ENCODE results near the gene POLR1H.

POLR1H gene

DNA sequence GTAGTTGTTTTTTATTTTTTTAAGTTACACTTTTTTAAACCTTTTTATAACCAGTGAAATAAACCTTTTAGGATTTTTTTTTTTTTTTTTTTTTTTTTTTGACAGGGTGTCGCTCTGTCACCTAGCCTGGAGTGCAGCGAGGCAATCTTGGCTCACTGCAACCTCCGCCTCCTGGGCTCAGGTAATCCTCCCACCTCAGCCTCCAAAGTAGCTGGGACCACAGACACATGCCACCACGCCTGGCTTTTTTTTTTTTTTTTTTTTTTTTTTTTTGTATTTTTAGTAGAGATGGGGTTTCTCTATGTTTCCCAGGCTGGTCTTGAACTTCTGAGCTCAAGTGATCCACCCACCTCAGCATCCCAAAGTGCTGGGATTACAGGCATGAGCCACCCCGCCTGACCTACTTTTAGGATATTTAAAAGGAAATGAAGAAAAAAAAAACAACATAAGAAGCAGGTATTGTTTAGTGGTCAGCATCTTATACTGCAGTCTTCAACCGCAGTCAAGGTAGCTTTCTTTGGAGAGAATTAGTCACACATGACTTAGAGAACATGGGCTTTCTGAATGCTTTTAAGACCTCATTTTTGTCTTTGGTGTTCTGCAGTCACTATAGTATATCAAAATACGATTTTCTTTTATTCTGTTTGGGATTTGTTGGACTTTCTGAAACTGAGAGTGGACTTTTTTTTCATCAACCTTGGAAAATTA lies 1.6 kb downstream of the POLR1H start:
- DNase-seq (ENCODE audit: low spot score) = no peak

- DNase-seq (ENCODE audit: low spot score) = no peak
Measured at GRCh38 chr6:30063315-30063714, 2.2 kb downstream of the POLR1H start.

- DNase-seq (ENCODE audit: low spot score) = no peak
Measured at GRCh38 chr6:30066082-30066481, 5.0 kb downstream of the POLR1H start.

DNA sequence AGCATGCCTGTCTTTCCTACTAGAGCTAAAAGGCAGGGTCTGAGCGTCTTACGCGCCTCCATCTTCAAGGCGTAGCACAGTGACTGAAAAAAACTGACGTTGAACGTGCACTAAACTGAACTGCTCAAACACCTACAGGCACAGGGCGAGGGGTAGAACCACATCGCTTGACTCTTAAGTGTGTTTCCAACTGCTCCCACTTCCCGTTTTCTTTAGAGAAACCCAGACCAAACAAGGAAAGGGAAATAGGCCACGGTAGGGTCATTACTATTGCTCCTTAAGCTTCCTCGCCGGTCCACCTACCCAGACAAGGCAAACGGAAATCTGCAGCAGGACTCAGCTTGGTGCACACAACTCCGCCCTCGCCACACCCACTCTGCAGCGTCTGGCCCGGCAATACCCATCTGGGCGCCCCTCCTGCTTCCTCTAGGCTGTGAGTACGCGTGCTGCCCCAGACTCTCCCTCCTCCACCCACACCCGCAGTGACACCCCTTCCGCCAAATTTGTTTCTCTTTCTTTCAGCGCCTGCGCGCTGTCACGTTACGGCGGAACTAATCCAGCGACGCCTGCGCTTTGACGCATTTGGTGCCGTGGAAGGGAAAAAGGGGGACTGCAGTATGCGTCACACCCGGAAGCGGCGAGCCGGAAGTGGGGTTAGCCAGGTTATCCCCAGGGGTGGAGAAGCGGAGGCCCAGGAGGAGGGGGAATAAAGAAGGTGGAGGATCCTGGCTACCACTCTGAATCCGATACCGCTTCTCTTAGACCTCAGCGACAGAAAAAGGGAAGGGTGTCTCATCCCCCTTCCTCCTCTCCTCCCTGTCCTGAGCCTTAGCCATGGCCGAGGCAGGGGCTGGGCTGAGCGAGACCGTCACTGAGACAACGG lies 5.8 kb downstream of the POLR1H start, which contains the start of gene PPP1R11:
Gene PPP1R11, plus strand, starts transcription at position 622 of the 883 bp plus-strand sequence. Its CDS starts 213 bp downstream, at position 835.
- DNase-seq (ENCODE audit: low spot score) = peak; percentile 96

DNA sequence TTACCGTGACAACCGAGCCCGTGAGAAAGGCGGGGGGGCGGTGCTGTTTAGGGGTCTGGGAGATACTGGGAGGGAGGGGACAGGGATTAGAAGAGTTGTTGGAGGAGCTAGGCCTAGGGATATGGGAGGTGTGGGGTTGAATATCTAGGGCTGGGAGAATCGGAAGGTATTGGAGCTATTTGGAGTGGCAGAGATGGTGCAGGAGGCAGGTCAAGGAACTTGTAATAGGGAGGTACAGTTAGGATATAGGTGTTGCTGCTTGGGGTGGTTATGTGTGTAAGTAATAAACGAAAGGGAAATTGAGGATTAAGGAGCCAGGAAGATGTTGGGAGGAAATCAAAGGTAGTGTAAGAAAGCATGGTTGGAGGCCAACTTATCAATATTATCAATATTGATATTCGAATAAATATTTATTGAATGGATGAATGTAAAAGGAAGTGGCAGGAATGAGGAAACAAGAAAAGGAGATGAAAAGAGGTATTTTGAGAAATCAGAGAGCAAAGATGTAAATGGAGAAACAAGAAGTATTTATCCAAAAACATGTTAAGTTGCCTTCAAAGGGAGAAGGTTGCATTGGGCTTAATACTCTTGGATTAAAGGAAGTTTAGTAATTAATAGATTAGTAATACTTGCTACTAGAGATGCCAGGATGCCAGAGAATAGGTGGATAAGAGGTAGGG lies 6.5 kb downstream of the POLR1H start:
- DNase-seq (ENCODE audit: low spot score) = peak; percentile 80

- DNase-seq (ENCODE audit: low spot score) = no peak
Measured at GRCh38 chr6:30071081-30071818, 10.2 kb downstream of the POLR1H start.

DNA sequence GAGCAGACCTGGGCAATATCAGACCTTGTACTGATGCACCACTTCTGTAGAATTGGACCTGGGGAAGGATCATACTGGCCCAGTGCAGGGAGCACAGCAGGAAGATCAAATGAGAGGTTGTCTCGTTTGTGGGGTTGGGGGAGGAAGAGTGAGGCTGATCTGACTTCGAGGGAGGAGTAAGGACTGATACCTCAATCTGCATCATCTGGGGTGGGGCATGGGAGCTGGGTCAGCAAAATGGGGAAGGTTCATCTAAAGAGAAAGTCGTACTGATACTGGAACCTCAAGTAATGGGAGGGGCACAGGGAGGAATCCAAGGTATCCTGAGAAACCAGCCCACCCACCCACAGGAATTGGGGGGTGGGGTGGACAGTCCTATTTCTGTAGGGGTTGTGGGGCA lies 10.8 kb downstream of the POLR1H start:
- DNase-seq (ENCODE audit: low spot score) = no peak

- DNase-seq (ENCODE audit: low spot score) = no peak
Measured at GRCh38 chr6:30073489-30074235, 12.6 kb downstream of the POLR1H start.

GRCh38 chr6:30074331-30075093 lies 13.4 kb downstream of the POLR1H start:
- DNase-seq (ENCODE audit: low spot score) = no peak

DNA sequence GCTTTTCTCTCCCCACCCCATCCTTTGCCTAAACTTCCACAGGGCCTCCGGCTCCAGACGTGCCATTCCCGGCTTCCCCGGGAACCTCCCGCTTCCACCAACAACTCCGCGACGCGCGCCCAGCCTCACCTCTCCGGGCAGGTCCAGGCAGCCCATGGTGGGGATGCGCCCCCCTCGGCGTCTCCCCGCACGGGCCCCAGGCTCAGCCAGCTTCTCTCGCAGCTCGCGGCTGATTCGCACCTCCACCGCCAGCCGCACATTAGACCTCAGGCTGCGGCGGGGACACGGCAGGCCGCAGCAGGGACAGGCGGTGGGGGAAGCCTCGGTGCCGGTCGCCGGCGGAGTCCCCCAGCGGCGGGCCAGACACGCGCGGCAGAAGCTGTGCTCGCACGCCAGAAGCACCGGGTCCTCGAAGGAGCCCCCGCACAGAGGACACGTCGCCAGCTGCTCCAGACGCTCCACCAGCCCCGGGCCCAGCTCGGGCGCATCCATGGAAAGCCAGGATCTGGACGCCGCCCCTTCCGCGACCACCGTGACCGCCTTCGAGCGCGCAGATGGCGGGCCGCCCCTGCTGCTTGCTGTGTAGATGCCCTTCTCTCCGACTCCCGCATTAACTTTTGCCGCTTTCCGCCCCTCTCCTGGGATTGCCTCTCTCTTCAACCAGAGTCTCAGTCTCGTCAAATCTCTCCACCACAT lies 14.2 kb downstream of the POLR1H start, which contains the start of gene RNF39:
Gene RNF39, minus strand, starts transcription at position 676 of the 696 bp plus-strand sequence. Its CDS starts 184 bp downstream, at position 492.
- no peak for DNase-seq (ENCODE audit: low spot score)

DNA sequence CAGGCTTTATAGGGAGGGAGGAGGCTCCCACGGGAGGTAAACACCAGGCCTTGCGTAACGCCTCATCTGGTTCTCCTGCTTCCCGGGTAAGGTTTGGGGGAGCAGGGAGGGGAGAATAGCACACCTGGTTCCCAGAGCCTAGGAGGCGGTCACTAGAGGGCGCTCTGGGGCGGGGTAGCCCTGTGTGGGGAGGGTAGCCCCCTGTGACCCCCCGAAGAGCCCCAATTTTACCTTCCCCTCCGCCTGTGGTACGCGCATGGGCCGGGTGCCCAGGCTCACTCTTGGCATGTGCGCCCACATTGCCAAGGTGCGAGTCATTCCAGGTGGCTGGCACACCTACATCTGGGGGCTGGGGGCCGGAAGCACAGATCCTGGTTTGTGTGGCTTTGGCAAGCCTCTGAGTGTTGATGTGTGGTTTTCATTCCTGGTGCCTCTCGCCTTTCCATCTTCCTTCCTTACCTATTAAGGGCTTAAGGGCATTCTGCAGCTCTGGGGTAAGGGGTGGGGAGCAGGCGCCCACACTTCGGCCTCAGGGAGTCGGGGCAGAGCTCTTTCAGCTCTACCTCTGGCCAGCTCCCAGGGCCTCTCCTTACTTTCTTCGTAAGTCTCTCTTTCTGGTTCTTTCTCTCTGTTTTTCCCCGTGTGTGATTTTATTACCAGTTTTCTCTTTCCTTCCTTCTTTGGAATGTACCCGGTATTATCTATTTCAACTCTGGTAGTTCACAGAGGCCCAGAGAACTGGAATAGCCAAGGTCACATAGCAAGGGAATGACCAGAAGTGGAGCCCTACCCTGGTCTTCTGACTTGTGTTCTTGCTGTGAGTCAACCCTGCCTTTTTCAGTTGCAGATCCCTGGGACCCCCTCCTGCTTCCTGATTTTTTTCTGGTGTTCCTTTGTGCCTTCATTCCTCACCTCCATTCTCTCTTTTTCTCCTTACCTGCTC lies 15.0 kb downstream of the POLR1H start:
- no peak for DNase-seq (ENCODE audit: low spot score)

DNA sequence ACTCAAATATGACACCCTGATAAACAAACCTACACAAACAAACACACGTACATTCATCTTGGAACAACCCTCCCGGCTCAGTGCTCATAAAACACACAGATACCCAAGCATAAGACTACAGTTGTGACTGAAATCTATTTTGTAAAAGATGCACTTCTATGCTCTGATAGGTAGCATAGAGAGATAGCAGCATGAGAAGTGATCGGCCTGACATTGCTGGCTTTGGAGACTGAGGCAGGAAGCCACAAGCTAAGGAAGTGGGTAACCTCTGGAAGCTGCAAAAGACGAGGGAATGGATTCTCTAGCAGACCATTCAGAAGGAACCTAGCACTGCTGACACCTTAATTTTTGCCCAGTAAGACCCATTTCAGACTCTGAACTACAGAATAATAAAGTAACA lies 16.2 kb downstream of the POLR1H start:
- DNase-seq (ENCODE audit: low spot score) = no peak

- no peak for DNase-seq (ENCODE audit: low spot score)
Measured at GRCh38 chr6:30087876-30088275, 26.8 kb downstream of the POLR1H start.

- peak; percentile 81 for DNase-seq (ENCODE audit: low spot score)
Measured at GRCh38 chr6:30091577-30092381, 30.7 kb downstream of the POLR1H start.

- no peak for DNase-seq (ENCODE audit: low spot score)
Measured at GRCh38 chr6:30092852-30093543, 31.9 kb downstream of the POLR1H start.

DNA sequence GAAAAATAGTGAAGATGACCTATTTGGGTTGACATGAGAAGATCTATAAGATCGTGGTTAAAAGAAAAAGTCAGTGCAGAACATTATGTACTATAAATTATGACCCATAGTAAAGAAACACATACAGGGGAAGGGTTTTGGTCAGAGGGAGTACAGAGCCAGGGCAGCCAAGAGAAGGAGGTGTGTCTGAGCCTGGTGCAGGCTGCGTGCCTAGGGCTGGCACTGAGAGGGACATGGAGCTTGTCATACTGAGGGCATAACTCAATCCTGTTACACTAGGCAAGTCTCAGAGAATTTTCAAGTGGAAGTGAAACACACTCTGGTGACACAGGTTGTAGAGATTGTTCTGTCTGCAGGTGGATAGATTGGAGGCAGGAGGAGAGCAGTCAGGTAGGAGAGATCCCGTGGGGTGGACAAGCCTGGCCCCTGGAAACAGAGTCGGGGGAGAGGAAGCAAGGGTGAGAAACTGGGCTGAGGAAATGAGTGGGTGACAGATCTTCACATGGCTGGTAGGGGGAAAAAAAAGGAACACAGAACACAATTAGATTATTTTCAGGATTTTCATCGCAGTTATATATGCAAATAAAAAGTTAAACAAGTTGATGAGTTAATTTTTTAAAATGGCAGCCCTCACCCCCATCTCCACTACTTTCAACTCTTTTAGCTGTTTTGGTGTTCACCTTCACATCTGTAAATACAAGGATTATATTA lies 33.0 kb downstream of the POLR1H start:
- no peak for DNase-seq (ENCODE audit: low spot score)

All from AG08396 (cell line).